Measurements from ENCODE around the gene RMND1. TPM values are rescaled to one million over a fixed set of nuclear protein-coding genes. Genes with fewer than 3 reads are reported as not detected.

Gene RMND1
- total and polyA plus RNA-seq, 9 of the 15 experiments (the other 6 are each of a cell fraction or from before 2014, with no cell fraction given), result 26.9 to 47.8 (median 36.2) TPM

GRCh38 chr6:151389618-151390275 is 62.2 kb downstream of the RMND1 start (continued):
- TF ChIP-seq MTA2 (IDR thresholded peaks at IDR 0.05; ENCODE audit: low read depth) (no peak), PCBP1 (IDR thresholded peaks at IDR 0.05; ENCODE audit: low read depth, low read length, poor library complexity, severe bottlenecking) (no peak), KDM5B (IDR thresholded peaks at IDR 0.05; ENCODE audit: insufficient replicate concordance, low read depth, low read length) (peak; percentile 82), ZNF79 (CRISPR knock-in tag; IDR thresholded peaks at IDR 0.05; ENCODE audit: low read depth) (no peak), HMG20B (CRISPR knock-in tag; IDR thresholded peaks at IDR 0.05) (no peak), TEAD2 (tag; IDR thresholded peaks at IDR 0.05) (no peak), JUNB (CRISPR knock-in tag; conservative IDR thresholded peaks at IDR 0.05) (0 out of 2 replicates have a peak, but pooled peaks have one; percentile 25), SMARCC2 (IDR thresholded peaks at IDR 0.05; ENCODE audit: low read depth) (peak; percentile 46; the same call in 1 of the 2 replicates), FOXP1 (CRISPR knock-in tag; IDR thresholded peaks at IDR 0.05) (no peak), ATF4 (CRISPR knock-in tag; IDR thresholded peaks at IDR 0.05) (peak; percentile 57; the same call in 1 of the 2 replicates), RAD51 (IDR thresholded peaks at IDR 0.05; ENCODE audit: borderline replicate concordance, low read depth) (no peak), RBM14 (IDR thresholded peaks at IDR 0.05; ENCODE audit: borderline replicate concordance, insufficient read depth, low read depth, low read length) (no peak), ZNF764 (CRISPR knock-in tag; IDR thresholded peaks at IDR 0.05; ENCODE audit: low read depth) (no peak), ZSCAN29 (IDR thresholded peaks at IDR 0.05) (0 out of 2 replicates have a peak, but pooled peaks have one; percentile 54), ZNF609 (CRISPR knock-in tag; IDR thresholded peaks at IDR 0.05; ENCODE audit: borderline replicate concordance) (no peak), NCOA6 (IDR thresholded peaks at IDR 0.05) (no peak), HES1 (IDR thresholded peaks at IDR 0.05; ENCODE audit: low read depth) (no peak)

All from K562 (cell line).